Fibroblast of lung (primary cell): Measurements from ENCODE around the gene ZNF280A. TPM values are rescaled to one million over a fixed set of nuclear protein-coding genes. Genes with fewer than 3 reads are reported as not detected.
"Not testable (repeated sequence)": the region's sequence is repeated elsewhere in the genome, so short reads cannot be mapped to it uniquely, and the experiment has no call there.

Experiments used
- DNase-seq, 2 donors: peaks; one replicate each; pipeline versions ENCODE4 v3.0.0 to v3.0.0-alpha.2; 2010; ENCODE audit warnings: low read depth in 2 of 2
- H2AFZ ChIP-seq: 2 replicates; pipeline ENCODE4 v1.5.1; 2012; ENCODE audit warnings: low read length, control low read depth, inconsistent platforms
- H3K27ac ChIP-seq: 2 replicates; pipeline ENCODE4 v1.5.1; 2011; ENCODE audit warnings: low read length, control low read depth; ENCODE audit not compliant: insufficient read depth
- H3K27me3 ChIP-seq: 2 replicates; pipeline ENCODE4 v1.5.1; 2011; ENCODE audit warnings: mild to moderate bottlenecking, low read length; ENCODE audit not compliant: control insufficient read depth, insufficient read depth
- H3K36me3 ChIP-seq: 2 replicates; pipeline ENCODE4 v1.5.1; 2011; ENCODE audit warnings: low read length; ENCODE audit not compliant: control insufficient read depth, insufficient read depth
- H3K4me1 ChIP-seq: 2 replicates; pipeline ENCODE4 v1.5.1; 2011; ENCODE audit warnings: low read length; ENCODE audit not compliant: control insufficient read depth, insufficient read depth; ENCODE audit errors: extremely low read depth
- H3K4me2 ChIP-seq: 2 replicates; pipeline ENCODE4 v1.5.1; 2011; ENCODE audit warnings: low read length, control low read depth; ENCODE audit not compliant: insufficient read depth; ENCODE audit errors: extremely low read depth
- H3K4me3 ChIP-seq, 4 experiments: fragments of 200-600 bp in 1 of 4; sonication (generic) in 1 of 4; replicated peaks in 1 of 4; 2 replicates each; pipeline ENCODE4 v1.5.1; 2011 to 2016; ENCODE audit warnings: low read length in 4 of 4, low read depth in 3 of 4, mild to moderate bottlenecking in 3 of 4, control low read depth in 2 of 4, inconsistent platforms in 1 of 4, mixed read lengths in 1 of 4; ENCODE audit not compliant: insufficient read depth in 1 of 4; ENCODE audit errors: control extremely low read depth in 1 of 4
- H3K79me2 ChIP-seq: 2 replicates; pipeline ENCODE4 v1.5.1; 2012; ENCODE audit warnings: mild to moderate bottlenecking, low read length, inconsistent platforms; ENCODE audit not compliant: control insufficient read depth, insufficient read depth
- H3K9ac ChIP-seq: 2 replicates; pipeline ENCODE4 v1.5.1; 2011; ENCODE audit warnings: mild to moderate bottlenecking, low read length, control low read depth; ENCODE audit not compliant: insufficient read depth
- H3K9me3 ChIP-seq: 2 replicates; pipeline ENCODE4 v1.5.1; 2012; ENCODE audit warnings: low read depth, low read length; ENCODE audit not compliant: control insufficient read depth, insufficient read depth
- H4K20me1 ChIP-seq: 2 replicates; pipeline ENCODE4 v1.5.1; 2011; ENCODE audit warnings: low read length; ENCODE audit not compliant: control insufficient read depth, insufficient read depth; ENCODE audit errors: extremely low read depth
- EZH2 ChIP-seq: IDR thresholded peaks from 2 replicates; pipeline ENCODE4 v1.5.1; 2012; ENCODE audit warnings: low read length, control low read depth, mild to moderate bottlenecking; ENCODE audit errors: missing control alignments
- polyA plus RNA-seq, 2 donors: library from polyadenylated mRNA; depleted of rRNA in 1 of 2; stranded (reverse) in 1 of 2; unstranded in 1 of 2; fragments of >200 nt; gene quantifications; 2 replicates each; pipeline ENCODE4 v1.2.1, GENCODE V29; 2011 to 2012; ENCODE audit warnings: missing spikeins in 1 of 2
- total RNA-seq: library from RNA; depleted of rRNA; stranded (reverse); fragments of >200 nt; gene quantifications from 2 replicates; pipeline ENCODE4 v1.2.1, GENCODE V29; 2014
- TF ChIP-seq, protein P1 (sequence below), 2 donors: IDR thresholded peaks in 1 of 2; conservative IDR thresholded peaks in 1 of 2; 1 replicate in 1 of 2; 2 replicates in 1 of 2; pipeline ENCODE4 v1.5.1; 2011 to 2012; ENCODE audit warnings: low read length in 2 of 2, control low read depth in 1 of 2, inconsistent platforms in 1 of 2, low read depth in 1 of 2, mild to moderate bottlenecking in 1 of 2

The ZNF280A gene
- total and polyA plus RNA-seq, 2 donors (not counting 1 experiment from before 2014, with no cell fraction given), result not detected

DNA sequence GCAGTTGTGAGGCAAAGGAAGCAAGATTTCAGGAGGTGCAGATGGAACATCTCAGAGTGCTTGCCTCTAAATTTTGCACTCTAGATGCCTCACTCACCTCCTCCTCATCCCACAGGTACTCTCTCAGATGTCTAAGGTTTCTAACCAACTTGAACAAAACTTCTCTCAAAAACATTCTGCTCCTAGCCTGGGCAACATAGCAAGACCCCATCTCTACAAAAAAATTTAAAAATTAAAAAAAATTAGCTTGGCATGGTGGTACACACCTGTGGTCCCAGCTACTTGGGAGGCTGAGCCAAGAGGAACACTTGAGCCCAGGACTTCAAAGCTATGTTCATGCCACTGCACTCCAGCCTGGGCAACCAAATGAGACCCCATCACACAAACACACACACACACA is 4.2 kb downstream of the ZNF280A start:
- no peaks in the 10 kb centered on the region for H4K20me1 ChIP-seq
- H3K27me3 ChIP-seq, result no peaks in the 10 kb centered on the region

DNA sequence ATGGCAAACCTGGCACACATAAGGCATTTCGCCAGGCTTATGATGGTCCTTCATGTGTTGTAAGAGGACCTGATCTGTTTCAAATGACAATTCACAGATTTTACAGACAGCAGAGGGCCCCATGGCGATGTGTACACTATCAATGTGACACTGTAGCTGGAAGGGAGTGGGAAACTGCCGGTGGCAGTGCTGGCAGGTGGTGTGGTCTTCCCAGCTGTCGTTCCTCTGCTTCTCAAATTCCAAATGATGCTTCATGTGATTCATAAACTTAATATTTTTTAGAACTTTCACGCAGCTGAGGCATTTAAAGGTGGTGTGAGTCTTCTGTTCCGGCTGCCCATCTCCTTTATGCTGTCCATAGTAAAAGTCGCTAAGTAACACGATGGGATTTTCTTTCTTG is 5.6 kb downstream of the ZNF280A start:
- not testable (repeated sequence) for H3K27me3 ChIP-seq, H4K20me1 ChIP-seq, H2AFZ ChIP-seq, H3K4me1 ChIP-seq, H3K27ac ChIP-seq, DNase-seq, H3K9me3 ChIP-seq, H3K9ac ChIP-seq, H3K4me2 ChIP-seq, H3K36me3 ChIP-seq, H3K79me2 ChIP-seq, H3K4me3 ChIP-seq

More for the DNA sequence above, 4.2 kb downstream of the ZNF280A start:
- Histone ChIP-seq H3K79me2 (no peaks in the 10 kb centered on the region), H3K9ac (no peak overlapping the region), H2AFZ (no peak overlapping the region), H3K27ac (no peak overlapping the region), H3K36me3 (no peaks in the 10 kb centered on the region), H3K4me3 (no peak overlapping the region), H3K4me1 (no peaks in the 10 kb centered on the region), H3K9me3 (no peaks in the 10 kb centered on the region), H3K4me2 (no peak overlapping the region)
- TF ChIP-seq, protein P1, sequence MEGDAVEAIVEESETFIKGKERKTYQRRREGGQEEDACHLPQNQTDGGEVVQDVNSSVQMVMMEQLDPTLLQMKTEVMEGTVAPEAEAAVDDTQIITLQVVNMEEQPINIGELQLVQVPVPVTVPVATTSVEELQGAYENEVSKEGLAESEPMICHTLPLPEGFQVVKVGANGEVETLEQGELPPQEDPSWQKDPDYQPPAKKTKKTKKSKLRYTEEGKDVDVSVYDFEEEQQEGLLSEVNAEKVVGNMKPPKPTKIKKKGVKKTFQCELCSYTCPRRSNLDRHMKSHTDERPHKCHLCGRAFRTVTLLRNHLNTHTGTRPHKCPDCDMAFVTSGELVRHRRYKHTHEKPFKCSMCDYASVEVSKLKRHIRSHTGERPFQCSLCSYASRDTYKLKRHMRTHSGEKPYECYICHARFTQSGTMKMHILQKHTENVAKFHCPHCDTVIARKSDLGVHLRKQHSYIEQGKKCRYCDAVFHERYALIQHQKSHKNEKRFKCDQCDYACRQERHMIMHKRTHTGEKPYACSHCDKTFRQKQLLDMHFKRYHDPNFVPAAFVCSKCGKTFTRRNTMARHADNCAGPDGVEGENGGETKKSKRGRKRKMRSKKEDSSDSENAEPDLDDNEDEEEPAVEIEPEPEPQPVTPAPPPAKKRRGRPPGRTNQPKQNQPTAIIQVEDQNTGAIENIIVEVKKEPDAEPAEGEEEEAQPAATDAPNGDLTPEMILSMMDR (conservative IDR thresholded peaks at IDR 0.05 in 1 of 2, IDR thresholded peaks at IDR 0.05 in 1 of 2; ENCODE audit: low read depth in 1 of 2, low read length in 2 of 2), result no peak
- no peak for TF ChIP-seq EZH2
- DNase-seq, result no peak

DNA sequence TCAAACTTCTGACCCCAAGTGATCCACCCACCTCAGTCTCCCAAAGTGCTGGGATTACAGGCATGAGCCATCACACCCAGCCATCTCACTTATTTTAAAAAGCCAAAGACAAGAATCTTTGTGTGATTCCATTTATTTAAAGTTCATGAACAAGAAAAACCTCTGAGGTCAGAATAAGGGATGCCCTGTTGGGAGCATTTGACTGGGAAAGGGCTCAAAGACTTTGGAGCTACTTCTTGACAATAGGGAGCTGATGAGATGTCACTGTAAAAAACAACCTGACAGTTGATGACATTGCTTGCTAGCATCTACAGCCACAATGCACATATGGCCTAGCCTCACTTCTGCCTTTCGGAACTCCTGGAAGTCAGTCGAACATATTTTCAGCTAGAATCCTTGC is 6.5 kb downstream of the ZNF280A start:
- Histone ChIP-seq H3K4me3 (no peak overlapping the region), H3K9me3 (no peaks in the 10 kb centered on the region), H3K27ac (no peak overlapping the region), H3K9ac (no peak overlapping the region), H3K4me2 (no peak overlapping the region), H3K36me3 (no peaks in the 10 kb centered on the region), H3K27me3 (no peaks in the 10 kb centered on the region), H4K20me1 (no peaks in the 10 kb centered on the region), H2AFZ (no peak overlapping the region), H3K79me2 (no peaks in the 10 kb centered on the region), H3K4me1 (no peaks in the 10 kb centered on the region)
- no peak for DNase-seq
- TF ChIP-seq EZH2, result no peak
- TF ChIP-seq, protein P1 (conservative IDR thresholded peaks at IDR 0.05 in 1 of 2, IDR thresholded peaks at IDR 0.05 in 1 of 2; ENCODE audit: low read depth in 1 of 2, low read length in 2 of 2), result no peak

DNA sequence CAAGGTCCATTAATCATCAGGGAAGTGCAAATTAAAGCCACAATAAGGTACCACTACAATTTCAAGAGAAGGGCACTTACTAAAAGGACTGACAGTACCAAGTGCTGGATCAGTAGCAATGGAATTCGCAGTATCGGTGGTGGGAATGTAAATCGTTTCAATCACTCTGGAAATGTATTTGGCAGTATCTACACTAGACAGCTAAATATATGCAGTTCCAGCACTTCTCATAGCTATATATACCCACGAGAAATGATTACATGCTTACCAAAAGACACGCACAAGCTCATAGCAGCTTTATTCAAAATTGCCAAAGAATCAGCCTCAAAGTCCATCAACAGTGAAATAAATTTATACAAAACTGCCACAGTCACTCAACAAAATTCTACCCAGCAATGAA is 7.1 kb downstream of the ZNF280A start:
- Histone ChIP-seq H3K27me3 (no peaks in the 10 kb centered on the region), H3K79me2 (no peaks in the 10 kb centered on the region), H3K4me3 (no peak overlapping the region), H3K36me3 (no peaks in the 10 kb centered on the region), H3K27ac (no peak overlapping the region), H3K4me2 (no peak overlapping the region), H2AFZ (no peak overlapping the region), H3K9ac (no peak overlapping the region), H3K9me3 (no peaks in the 10 kb centered on the region), H4K20me1 (no peaks in the 10 kb centered on the region), H3K4me1 (no peaks in the 10 kb centered on the region)
- no peak for DNase-seq
- TF ChIP-seq, protein P1 (conservative IDR thresholded peaks at IDR 0.05 in 1 of 2, IDR thresholded peaks at IDR 0.05 in 1 of 2; ENCODE audit: low read depth in 1 of 2, low read length in 2 of 2), result no peak
- TF ChIP-seq EZH2, result no peak

DNA sequence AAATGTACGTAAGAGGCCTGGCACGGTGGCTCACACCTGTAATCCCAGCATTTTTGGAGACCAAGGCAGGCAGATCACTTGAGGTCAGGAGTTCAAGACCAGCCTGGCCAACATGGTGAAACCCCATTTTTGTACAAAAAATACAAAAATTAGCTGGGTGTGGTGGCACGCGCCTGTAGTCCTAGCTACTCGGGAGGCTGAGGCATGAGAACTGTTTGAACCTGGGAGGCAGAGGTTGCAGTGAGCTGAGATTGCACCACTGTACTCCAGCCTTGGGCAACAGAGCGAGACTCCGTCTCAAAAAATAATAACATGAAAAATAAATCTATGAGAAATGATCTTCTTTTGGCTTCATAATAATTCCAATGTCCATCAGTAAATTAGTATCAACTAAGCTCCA is 9.2 kb downstream of the ZNF280A start:
- not testable (repeated sequence) for H2AFZ ChIP-seq, H3K27ac ChIP-seq, H3K36me3 ChIP-seq, H3K4me1 ChIP-seq, H3K9ac ChIP-seq, H3K4me3 ChIP-seq, H3K4me2 ChIP-seq, DNase-seq, H4K20me1 ChIP-seq, H3K9me3 ChIP-seq, H3K27me3 ChIP-seq, H3K79me2 ChIP-seq
